SH-SY5Y (cell line): ENCODE data around the gene GK2.
A peak's percentile ranks its signal among the peaks of the same experiment; 100 is the strongest.

ENCODE experiments used
- GATA2 ChIP-seq: IDR thresholded peaks from 2 replicates; pipeline ENCODE4 v1.6.1; 2011; ENCODE audit warnings: mild to moderate bottlenecking, low read depth, low read length
- GATA3 ChIP-seq: IDR thresholded peaks from 2 replicates; pipeline ENCODE4 v1.6.1; 2011; ENCODE audit warnings: low read depth, mild to moderate bottlenecking, low read length, moderate library complexity

GK2 gene

GRCh38 chr4:79358438-79358837 lies 49.6 kb downstream of the GK2 start:
- peak; percentile 84 for TF ChIP-seq GATA3
- peak; percentile 55 for TF ChIP-seq GATA2

- TF ChIP-seq GATA2 (no peak), GATA3 (no peak)
Observed at GRCh38 chr4:79357365-79357764, 50.7 kb downstream of the GK2 start.
